Upper lobe of left lung (tissue), 6 donors: Measurements from ENCODE around the gene KIF5B. TPM values are rescaled to one million over a fixed set of nuclear protein-coding genes. Genes with fewer than 3 reads are reported as not detected.
"Not testable (repeated sequence)": the region's sequence is repeated elsewhere in the genome, so short reads cannot be mapped to it uniquely, and the experiment has no call there.

Experiments
- ATAC-seq, 2 donors: fragments of 200-7000 bp; cut with Tn5 transposase; one replicate each; pipeline ENCODE4 v1.9.1; 2022; ENCODE audit warnings: mild to moderate bottlenecking in 2 of 2, moderate library complexity in 2 of 2; ENCODE audit not compliant: low FRiP score in 2 of 2
- DNase-seq, 2 donors: peaks; one replicate each; pipeline ENCODE4 v3.0.0-alpha.2; 2019 to 2020
- H3K27ac ChIP-seq, 4 donors: fragments of 200-600 bp; sonication (generic); one replicate each; pipeline ENCODE4 v1.5.1; 2016 to 2019
- H3K27me3 ChIP-seq, 4 donors: fragments of 200-600 bp; sonication (generic); one replicate each; pipeline ENCODE4 v1.5.1; 2017 to 2019
- H3K36me3 ChIP-seq, 4 donors: fragments of 200-600 bp; sonication (generic); one replicate each; pipeline ENCODE4 v1.5.1; 2016 to 2019
- H3K4me1 ChIP-seq, 4 donors: fragments of 200-600 bp; sonication (generic); one replicate each; pipeline ENCODE4 v1.5.1; 2018 to 2019
- H3K4me3 ChIP-seq, 4 donors: fragments of 200-600 bp; sonication (generic); one replicate each; pipeline ENCODE4 v1.5.1; 2017 to 2019; ENCODE audit warnings: mild to moderate bottlenecking in 2 of 4, moderate library complexity in 1 of 4
- H3K9me3 ChIP-seq, 4 donors: fragments of 200-600 bp; sonication (generic); one replicate each; pipeline ENCODE4 v1.5.1; 2018 to 2019
- EP300 ChIP-seq, 4 donors: sonication (generic); formaldehyde crosslinking; IDR thresholded peaks; one replicate each; pipeline ENCODE4 v1.5.1; 2017; ENCODE audit warnings: antibody characterized with exemption in 4 of 4, control low read depth in 2 of 4
- POLR2A ChIP-seq, 4 donors: fragments of 450-650 bp; IDR thresholded peaks; one replicate each; pipeline ENCODE4 v1.5.1; 2016 to 2017; ENCODE audit warnings: antibody characterized with exemption in 4 of 4, mild to moderate bottlenecking in 2 of 4
- POLR2AphosphoS5 ChIP-seq, 2 donors: sonication (generic); formaldehyde crosslinking; IDR thresholded peaks; one replicate each; pipeline ENCODE4 v1.5.1; 2017; ENCODE audit warnings: antibody characterized with exemption in 2 of 2
- WGBS, 2 donors: methylation state at CpG; one replicate each; pipeline ENCODE4 v1.1.5; 2017 to 2018; 5-methylcytosine and 5-hydroxymethylcytosine counted together
- total RNA-seq, 6 donors: library from RNA; depleted of rRNA in 4 of 6; stranded (reverse); fragments of >200 nt in 4 of 6; gene quantifications; one replicate each; pipeline versions ENCODE4 v1.1.0 to v1.2.1, GENCODE V29; 2016 to 2021
- TF ChIP-seq, protein P1 (sequence below), 6 experiments: fragments of 450-650 bp in 4 of 6; fragments of 200-600 bp in 2 of 6; sonication (generic) in 2 of 6; IDR thresholded peaks; one replicate each; pipeline ENCODE4 v1.5.1; 2016 to 2019; ENCODE audit warnings: antibody characterized with exemption in 6 of 6
- donor health status: DM: no; HTN: no; CAD: no; lungs with moderate emphysema.
- donor health status: DM: no; HTN: yes; CAD: no; lungs with severe emphysema.

The KIF5B gene
- total RNA-seq, 6 donors from 2014 or later, result 59.7 to 170 (median 86.5) TPM

DNA sequence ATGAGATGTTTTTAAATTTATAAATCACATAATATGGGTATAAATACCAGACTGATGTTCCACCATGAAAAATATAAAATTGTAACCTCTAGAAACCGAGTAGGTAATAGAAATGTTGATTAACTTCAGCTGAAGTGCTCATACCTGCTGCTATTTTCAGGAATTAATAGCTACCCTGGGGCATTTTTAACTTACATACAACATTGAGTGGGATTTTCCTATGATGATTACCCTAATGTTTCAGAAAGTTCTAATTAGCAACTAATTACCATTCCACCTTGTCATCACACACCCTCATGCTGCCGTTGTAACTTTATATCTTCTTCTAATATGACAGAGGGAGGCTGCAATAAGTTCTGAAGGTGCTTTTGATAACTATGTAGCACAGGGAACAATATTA lies 74.1 kb downstream of the KIF5B start:
- Histone ChIP-seq H3K36me3 (no peaks in the 10 kb centered on the region), H3K4me1 (peaks cover 12 to 14% (median 13%) of the 10 kb centered on the region in 4 donors), H3K9me3 (no peaks in the 10 kb centered on the region), H3K4me3 (no peak overlapping the region), H3K27me3 (no peaks in the 10 kb centered on the region), H3K27ac (no peak overlapping the region)
- 87% methylated on average over 2 of the region's 2 CpGs for WGBS, 2 donors
- no peak for DNase-seq
- TF ChIP-seq EP300 (IDR thresholded peaks at IDR 0.05), result no peak
- TF ChIP-seq POLR2A (IDR thresholded peaks at IDR 0.05), result no peak
- no peak for TF ChIP-seq POLR2AphosphoS5 (IDR thresholded peaks at IDR 0.05)
- TF ChIP-seq, protein P1, sequence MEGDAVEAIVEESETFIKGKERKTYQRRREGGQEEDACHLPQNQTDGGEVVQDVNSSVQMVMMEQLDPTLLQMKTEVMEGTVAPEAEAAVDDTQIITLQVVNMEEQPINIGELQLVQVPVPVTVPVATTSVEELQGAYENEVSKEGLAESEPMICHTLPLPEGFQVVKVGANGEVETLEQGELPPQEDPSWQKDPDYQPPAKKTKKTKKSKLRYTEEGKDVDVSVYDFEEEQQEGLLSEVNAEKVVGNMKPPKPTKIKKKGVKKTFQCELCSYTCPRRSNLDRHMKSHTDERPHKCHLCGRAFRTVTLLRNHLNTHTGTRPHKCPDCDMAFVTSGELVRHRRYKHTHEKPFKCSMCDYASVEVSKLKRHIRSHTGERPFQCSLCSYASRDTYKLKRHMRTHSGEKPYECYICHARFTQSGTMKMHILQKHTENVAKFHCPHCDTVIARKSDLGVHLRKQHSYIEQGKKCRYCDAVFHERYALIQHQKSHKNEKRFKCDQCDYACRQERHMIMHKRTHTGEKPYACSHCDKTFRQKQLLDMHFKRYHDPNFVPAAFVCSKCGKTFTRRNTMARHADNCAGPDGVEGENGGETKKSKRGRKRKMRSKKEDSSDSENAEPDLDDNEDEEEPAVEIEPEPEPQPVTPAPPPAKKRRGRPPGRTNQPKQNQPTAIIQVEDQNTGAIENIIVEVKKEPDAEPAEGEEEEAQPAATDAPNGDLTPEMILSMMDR (IDR thresholded peaks at IDR 0.05), result no peak
- ATAC-seq, result no peak

DNA sequence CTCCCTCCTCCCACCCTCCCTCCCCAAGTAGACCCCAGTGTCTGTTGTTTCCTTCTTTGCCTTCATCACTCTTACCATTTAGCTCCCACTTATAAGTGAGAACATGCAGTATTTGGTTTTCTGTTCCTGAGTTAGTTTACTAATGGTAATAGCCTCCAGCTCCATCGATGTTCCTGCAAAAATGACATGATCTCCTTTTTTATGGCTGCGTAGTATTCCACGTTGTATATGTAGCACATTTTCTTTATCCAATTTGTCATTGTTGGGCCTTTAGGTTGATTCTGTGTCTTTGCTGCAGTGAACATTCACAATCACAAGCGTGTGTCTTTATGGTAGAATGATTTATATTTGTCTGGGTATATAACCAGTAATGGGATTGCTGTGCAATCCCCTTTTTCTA lies 75.8 kb downstream of the KIF5B start:
- TF ChIP-seq, protein P1 (IDR thresholded peaks at IDR 0.05), result no peak
- no peak for TF ChIP-seq POLR2A (IDR thresholded peaks at IDR 0.05)
- TF ChIP-seq POLR2AphosphoS5 (IDR thresholded peaks at IDR 0.05), result no peak
- no peak for TF ChIP-seq EP300 (IDR thresholded peaks at IDR 0.05)
- Histone ChIP-seq H3K27me3 (no peaks in the 10 kb centered on the region), H3K4me1 (peaks cover 13 to 20% (median 15%) of the 10 kb centered on the region in 4 donors), H3K27ac (no peak overlapping the region), H3K4me3 (no peak overlapping the region), H3K9me3 (no peaks in the 10 kb centered on the region), H3K36me3 (no peaks in the 10 kb centered on the region)
- ATAC-seq (no peak), DNase-seq (no peak)
- 95 to 100% methylated on average over 4 of the region's 4 CpGs for WGBS, 2 donors

DNA sequence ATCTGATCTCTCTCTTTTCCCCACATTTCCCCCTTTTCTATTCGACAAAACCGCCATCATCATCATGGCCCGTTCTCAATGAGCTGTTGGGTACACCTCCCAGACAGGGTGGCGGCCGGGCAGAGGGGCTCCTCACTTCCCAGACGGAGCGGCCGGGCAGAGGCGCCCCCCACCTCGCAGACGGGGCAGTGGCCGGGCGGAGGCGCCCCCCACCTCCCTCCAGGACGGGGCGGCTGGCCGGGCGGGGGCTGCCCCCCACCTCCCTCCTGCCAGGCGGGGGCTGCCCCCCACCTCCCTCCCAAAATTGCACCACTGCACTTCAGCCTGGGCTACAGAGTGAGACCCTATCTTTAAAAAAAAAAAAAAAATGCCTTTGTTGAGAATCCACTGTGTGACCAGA lies 77.2 kb downstream of the KIF5B start:
- not testable (repeated sequence) for H3K9me3 ChIP-seq, H3K27me3 ChIP-seq, ATAC-seq, H3K4me3 ChIP-seq, H3K27ac ChIP-seq, H3K36me3 ChIP-seq
- H3K4me1 ChIP-seq, result peaks cover 13 to 20% (median 15%) of the 10 kb centered on the region in 4 donors
- peak in 1 of 2 donors; percentile 58 for DNase-seq
- WGBS, 2 donors, result 96 to 97% methylated on average over 12 to 19 of the region's 19 CpGs

DNA sequence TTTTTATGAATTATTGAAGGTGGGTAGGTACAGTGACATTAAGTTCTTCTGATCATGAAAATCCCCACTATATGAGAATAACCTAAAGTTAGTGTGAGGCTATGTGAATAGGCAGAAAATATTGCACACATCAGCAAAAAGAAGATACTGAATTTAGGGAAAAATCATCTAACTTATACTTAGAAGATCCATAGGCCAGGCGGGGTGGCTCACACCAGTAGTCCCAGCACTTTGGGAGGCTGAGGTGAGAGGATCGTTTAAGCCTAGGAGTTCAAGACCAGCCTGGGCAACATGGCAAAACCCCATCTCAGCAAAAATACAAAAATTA lies 78.1 kb downstream of the KIF5B start:
- Histone ChIP-seq H3K27ac (peak overlapping the region in 1 of 4 donors; percentile 53), H3K4me3 (no peak overlapping the region), H3K4me1 (peaks cover 13 to 20% (median 15%) of the 10 kb centered on the region in 4 donors), H3K36me3 (no peaks in the 10 kb centered on the region), H3K27me3 (no peaks in the 10 kb centered on the region), H3K9me3 (no peaks in the 10 kb centered on the region)
- no peak for ATAC-seq
- no peak for DNase-seq
- TF ChIP-seq, protein P1 (IDR thresholded peaks at IDR 0.05), result no peak
- TF ChIP-seq POLR2A (IDR thresholded peaks at IDR 0.05), result no peak
- TF ChIP-seq POLR2AphosphoS5 (IDR thresholded peaks at IDR 0.05), result no peak
- no peak for TF ChIP-seq EP300 (IDR thresholded peaks at IDR 0.05)
- WGBS, 2 donors, result 69 to 70% methylated on average over 2 of the region's 2 CpGs

DNA sequence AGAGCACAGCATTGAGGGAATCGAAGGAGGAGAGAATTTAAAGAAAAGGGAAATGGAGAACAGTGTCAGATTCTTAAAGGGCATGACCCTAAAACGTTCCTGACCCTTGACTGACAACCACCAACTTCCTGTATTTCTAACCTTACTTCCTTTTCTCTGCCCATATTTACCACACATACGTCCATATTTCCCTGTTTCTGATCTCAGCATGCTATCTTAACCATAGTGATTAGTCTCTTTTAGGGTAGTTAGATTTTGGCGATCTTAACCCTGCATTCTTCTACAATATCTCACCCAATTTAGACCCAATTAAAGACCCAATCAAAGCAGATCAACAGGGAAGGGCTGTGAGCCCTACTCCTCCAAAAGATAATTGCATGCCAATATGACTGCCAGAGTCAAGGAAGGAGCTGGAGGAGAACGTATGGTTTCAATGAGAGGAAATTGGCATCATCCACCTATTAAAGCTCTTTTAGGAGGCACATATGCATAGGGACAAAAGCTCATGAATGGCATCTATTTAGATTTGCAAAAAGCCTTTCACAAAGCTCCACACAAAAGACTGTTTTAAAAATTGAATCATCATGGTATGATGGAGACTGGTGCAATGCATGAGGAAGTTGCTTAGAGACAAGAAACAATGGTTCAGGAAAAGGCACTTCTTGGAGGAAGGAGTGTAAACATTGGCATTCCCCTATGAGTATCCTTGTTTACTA lies 78.6 kb downstream of the KIF5B start:
- WGBS, 2 donors, result 46 to 49% methylated on average over 5 of the region's 5 CpGs

More for the DNA sequence above, 78.6 kb downstream of the KIF5B start:
- peak overlapping the region in 3 of 4 donors; percentile 1 to 59 (median 53) for H3K27ac ChIP-seq
- H3K36me3 ChIP-seq, result no peaks in the 10 kb centered on the region
- no peak for DNase-seq
- H3K4me1 ChIP-seq, result peaks cover 13 to 20% (median 15%) of the 10 kb centered on the region in 4 donors
- no peak overlapping the region for H3K4me3 ChIP-seq
- no peaks in the 10 kb centered on the region for H3K9me3 ChIP-seq
- no peaks in the 10 kb centered on the region for H3K27me3 ChIP-seq
- no peak for TF ChIP-seq POLR2A (IDR thresholded peaks at IDR 0.05)
- peak in 1 of 4 donors; percentile 43 for TF ChIP-seq EP300 (IDR thresholded peaks at IDR 0.05)
- TF ChIP-seq POLR2AphosphoS5 (IDR thresholded peaks at IDR 0.05), result peak in 1 of 2 donors; percentile 40
- ATAC-seq, result peak; percentile 71 to 91
